ENCODE measurements around the gene KCND3.
A peak's percentile ranks its signal among the peaks of the same experiment; 100 is the strongest.

KCND3 gene

DNA sequence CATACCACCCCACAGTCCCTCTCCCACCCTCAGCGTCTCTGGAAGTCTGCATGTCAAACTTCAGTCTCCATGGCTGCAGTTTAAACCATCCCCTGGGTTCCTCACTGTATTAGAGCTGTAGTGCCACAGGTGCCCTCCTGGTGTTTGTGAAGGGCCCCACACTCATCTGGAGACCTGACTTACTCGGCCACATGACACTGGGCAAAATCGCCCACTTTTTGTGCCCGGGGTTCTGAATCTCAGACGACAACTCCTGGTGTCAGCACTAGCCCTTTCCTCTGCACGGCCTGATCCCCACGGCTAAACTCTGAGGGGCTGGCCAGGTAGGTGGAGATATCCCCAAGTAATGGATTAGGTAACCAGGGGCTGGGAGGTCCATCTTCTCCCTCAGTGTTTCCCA, 256.8 kb downstream of the KCND3 start:
- no peak for DNase-seq

DNA sequence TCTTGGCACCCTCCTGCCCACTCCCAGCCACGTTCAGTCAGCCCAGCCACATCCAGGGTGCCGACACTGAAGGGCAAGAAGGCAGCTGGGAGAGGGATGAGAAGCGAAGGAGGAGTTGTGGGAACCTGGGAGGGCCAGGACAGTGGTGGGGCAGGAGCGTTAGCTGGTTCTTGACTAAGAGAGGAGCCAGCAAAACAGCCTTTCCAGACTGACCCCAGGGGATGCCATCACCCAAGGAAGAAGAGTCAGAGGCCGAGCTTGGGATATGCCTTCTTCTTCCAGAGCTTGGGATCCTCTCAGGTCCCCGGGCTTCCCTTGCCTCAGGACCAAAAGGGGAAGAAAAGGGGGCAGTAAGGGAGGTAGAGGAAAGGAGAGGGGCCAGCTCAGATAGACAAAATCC, 257.5 kb downstream of the KCND3 start:
- DNase-seq, result no peak

DNA sequence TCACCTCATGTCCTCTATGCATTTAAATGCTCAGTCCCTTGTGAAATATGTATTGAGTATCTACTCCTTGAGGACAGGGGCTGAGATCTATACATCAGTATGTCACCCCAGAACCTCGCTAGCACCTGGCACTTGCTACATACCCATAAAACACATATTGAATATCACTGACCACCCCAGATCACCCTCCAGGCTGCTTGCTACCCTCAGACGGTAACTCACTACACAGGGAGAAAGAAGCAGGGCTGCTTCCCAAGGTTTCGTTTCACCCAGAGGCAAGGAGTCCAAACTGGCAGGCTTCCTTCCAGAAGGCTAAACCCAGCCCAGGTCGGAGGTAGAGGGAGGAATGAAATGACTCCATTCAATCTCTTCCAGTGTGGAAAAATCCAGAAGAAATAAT, 258.8 kb downstream of the KCND3 start:
- no peak for DNase-seq

DNA sequence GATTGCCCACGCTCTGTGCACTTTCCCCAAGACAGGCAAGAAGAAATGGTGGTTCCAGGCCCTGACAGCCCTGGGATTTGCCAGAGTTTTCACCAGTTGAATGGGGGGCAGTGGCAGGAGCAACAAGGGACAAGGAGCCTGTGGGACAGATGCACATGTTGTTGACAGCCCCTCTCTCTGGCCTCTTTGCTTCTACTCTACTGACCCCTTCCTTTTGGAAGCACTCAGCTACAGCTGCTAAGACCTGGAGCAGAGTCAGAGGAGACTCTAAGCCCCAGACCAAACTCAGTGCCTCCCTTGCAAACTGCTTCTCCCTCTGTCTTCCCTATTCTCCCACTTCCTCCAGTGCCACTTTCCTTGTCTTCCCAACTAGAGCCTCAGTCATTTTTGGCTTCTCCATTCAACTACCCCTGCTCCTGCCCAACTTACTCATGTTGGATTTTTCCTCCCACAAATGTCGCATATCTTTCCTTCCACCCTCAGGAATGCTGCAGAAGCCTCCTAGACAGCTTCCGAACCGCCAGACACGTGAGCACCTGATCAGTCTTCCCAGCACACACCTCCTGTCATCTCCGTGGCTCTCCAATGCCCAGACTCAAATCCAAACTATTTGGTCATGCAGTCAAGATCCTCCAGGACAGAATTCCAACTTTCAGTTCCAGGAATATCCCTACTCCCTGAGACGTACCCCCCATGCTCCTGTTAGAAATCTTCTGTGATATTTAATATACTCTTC, 259.4 kb downstream of the KCND3 start:
- DNase-seq, result peak in 1 of 51 donors; percentile 28

DNA sequence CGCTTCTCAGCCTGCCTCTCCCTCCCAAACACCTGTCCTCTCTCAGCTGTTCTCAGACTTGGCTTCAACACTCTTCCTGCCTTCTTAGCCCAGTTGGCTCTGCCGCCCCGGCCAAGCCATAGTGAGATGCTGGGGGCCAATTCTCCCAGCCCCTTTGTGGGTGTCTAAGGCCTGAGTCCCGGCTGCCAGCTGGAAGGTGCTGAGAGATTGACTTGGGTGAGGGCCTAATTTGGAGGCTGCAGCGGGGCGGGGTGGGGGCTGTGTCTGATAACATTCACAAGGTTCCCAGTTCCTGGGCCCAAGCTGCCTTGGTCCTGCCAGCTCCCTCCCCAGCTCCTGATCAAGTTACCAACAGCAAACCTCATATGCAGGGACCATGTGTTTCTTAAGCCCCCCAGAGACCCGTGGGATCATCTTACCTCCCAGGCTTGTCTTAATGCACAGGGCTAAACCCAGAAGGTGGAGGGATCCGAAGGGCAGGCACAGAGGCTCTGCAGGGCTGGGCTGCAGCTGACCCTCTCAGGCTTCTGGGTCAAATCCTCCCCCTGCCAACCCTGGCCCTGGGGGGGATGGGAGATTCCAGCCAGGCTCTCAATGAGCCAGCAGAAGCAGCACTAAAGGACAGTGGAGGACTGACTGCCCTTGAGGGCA, 260.1 kb downstream of the KCND3 start:
- DNase-seq, result peak in 9 of 51 donors; percentile 16 to 52 (median 25)

DNA sequence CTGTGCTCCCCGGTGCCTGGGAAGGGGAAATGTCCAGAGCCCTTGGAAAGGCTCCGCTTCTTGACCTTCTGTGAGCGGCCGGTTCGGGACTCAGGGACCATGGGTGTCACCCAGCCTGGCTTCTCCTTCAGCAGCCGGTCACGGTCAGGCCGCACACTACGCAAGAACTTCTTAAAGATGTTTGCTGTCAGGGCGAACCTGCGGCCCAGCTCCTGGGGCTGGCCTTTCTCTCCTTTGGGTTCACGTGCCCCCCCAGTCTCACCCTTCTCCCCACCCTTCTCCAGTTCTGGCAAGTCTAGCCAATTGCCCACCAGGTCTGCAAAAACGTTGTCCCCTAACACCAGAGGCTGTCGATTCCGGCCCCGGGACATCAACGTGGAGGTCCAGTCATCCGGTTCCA, 262.4 kb downstream of the KCND3 start:
- DNase-seq, result no peak

DNA sequence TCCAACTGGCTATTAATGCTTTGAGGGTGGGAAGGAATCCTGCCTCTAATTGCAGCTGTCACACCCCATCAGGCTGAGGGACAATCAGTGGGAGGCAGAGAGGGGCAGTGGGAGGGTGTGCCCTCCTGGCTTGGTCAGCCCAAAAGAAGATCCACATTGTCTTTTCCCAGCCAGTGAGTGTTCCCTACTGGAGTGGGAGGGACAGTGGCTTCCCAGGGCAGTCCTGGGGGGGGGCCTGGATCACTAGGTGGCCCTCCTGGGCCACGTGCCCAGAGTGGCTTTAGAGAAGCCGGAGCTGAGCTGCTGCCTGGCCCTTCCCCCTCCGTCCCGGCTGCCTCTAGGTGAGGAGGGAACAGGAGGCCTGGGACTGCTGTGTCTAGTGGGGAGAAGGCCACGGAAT, 264.3 kb downstream of the KCND3 start:
- peak in 17 of 51 donors; percentile 15 to 57 (median 38) for DNase-seq

DNA sequence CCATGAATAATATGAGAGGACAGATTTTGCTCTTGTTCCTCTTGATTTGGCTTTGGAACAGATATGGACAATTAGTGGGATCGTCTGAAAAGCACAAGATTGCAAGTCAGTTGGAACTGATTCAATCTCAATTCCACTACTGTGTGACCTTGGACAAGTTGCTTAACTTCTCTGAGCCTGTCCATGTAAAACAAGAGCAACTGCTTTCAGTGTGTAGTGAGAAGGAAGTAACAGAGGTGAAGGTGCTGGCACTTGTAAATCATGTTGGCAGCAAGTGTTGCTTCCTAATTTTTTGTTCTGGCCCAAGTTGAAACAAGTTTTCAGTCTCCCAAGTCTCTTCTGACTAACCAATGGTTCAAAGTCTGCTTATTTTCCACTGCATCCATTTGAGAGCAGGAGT, 265.6 kb downstream of the KCND3 start:
- DNase-seq, result no peak

DNA sequence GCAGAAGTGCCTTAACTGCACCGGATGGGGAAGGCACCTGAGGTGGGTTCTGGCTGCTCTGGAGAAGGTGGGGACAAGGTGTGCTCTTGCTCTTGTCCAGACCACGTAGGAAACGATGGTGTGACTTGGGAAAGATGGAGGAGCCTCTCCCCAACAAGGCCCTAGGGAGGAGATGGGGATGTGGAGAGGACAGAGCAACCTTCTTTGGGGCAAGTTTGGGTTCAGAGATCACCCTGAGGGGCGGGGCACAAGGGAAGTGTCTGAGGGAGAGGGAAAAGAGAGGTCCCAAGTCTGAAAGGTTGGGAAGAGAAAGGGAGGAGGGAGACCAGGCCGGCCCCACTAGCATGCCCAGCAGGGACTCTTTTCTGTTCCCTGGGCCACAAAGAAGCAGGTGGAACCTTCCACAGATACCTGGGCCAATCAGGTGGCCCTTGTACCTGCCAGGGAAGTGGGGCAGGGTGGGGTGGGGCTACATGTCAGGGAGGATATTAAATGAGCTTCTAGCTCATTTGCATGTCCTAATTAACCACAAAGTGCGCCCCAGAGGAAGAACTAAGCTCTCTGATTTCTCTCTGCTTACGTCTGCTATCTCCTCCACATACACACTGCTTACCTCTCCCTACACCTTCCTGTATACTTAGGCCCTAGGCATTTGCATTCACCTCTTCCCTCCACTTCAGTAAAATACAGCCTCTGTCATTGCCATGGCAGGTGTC, 266.2 kb downstream of the KCND3 start:
- DNase-seq, result no peak

DNA sequence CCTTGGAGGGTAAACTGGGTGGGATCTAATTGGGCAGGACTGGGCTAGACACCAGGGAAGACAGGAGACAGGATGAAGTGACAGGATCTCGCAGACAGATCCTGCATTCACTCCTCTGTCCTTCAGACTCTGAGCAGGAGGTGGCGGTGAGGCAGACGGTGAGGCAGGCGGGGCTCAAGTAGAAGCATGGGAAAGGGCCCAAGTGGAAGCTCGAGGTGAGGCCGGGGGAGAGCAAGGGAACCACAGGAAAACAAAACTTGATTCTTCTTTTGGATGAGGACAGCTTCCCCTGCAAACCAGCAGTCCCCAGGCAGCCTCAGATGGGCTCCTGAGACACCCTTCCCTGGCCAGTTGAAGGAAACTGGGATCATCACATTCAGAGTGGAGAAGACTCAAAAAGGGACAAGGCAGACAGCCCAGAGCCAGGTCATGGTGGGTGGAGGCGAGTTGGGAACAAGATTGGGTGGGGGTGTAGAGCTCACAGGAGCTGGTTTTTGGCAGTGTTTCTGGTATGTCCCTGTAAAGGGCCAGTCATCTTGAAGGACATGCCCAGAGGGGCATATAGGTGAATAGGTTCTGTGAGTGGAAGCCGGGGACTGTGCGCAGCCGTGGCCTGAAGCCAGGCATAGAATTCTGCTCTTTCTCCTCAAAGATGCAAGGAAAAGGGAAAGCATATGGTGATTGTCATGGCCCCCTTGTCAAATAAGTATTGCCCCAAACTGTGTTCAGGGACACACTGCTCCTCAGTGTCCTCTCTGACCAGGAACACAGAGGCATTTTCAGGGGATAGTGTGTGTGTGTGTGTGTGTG, 268.3 kb downstream of the KCND3 start:
- peak in 1 of 51 donors; percentile 22 for DNase-seq

Measured in hypothalamus (tissue), 51 donors.